CD4-positive, CD25-positive, alpha-beta regulatory T cell (primary cell): Measurements from ENCODE around the gene UBASH3A. TPM values are rescaled to one million over a fixed set of nuclear protein-coding genes. Genes with fewer than 3 reads are reported as not detected.
A peak's percentile ranks its signal among the peaks of the same experiment; 100 is the strongest.

Experiments used
- ATAC-seq, 2 donors: fragments of 150-1000 bp; cut with Tn5 transposase; one replicate each; pipeline ENCODE4 v1.10.0; 2021; ENCODE audit warnings: low read depth in 2 of 2, moderate number of reproducible peaks in 2 of 2, moderate library complexity in 1 of 2
- DNase-seq, 3 donors: peaks; one replicate each; pipeline versions ENCODE4 v3.0.0 to v3.0.0-alpha.2; 2012 to 2022; ENCODE audit warnings: mixed read lengths in 1 of 3
- H3K27ac ChIP-seq: one replicate; pipeline ENCODE4 v1.7.0; 2013; ENCODE audit warnings: mild to moderate bottlenecking, low read length; ENCODE audit not compliant: insufficient read depth, poor library complexity, severe bottlenecking
- H3K27me3 ChIP-seq: one replicate; pipeline ENCODE4 v1.7.0; 2013; ENCODE audit warnings: low read length; ENCODE audit not compliant: control insufficient read depth, insufficient read depth
- H3K36me3 ChIP-seq: one replicate; pipeline ENCODE4 v1.7.0; 2013; ENCODE audit warnings: mild to moderate bottlenecking, low read length, moderate library complexity; ENCODE audit not compliant: control insufficient read depth, insufficient read depth
- H3K4me1 ChIP-seq: 2 replicates; pipeline ENCODE4 v1.7.0; 2013; ENCODE audit warnings: mild to moderate bottlenecking, low read length; ENCODE audit not compliant: insufficient read depth, control insufficient read depth, poor library complexity, severe bottlenecking
- H3K4me3 ChIP-seq: one replicate; pipeline ENCODE4 v1.7.0; 2013; ENCODE audit warnings: low read depth, mild to moderate bottlenecking, low read length, moderate library complexity
- H3K9me3 ChIP-seq, 2 experiments: 1 replicate in 1 of 2; 2 replicates in 1 of 2; pipeline ENCODE4 v1.7.0; 2013; ENCODE audit warnings: low read length in 2 of 2, mild to moderate bottlenecking in 1 of 2, moderate library complexity in 1 of 2; ENCODE audit not compliant: control insufficient read depth in 2 of 2
- H3K27ac Mint-ChIP-seq, 3 donors: one replicate each; pipeline ENCODE4 v1.8.0; 2020 to 2022; ENCODE audit warnings: mild to moderate bottlenecking in 3 of 3, mixed read lengths in 3 of 3, moderate library complexity in 2 of 3
- H3K27me3 Mint-ChIP-seq: one replicate; pipeline ENCODE4 v1.8.0; 2022; ENCODE audit warnings: mild to moderate bottlenecking, mixed read lengths
- H3K36me3 Mint-ChIP-seq: one replicate; pipeline ENCODE4 v1.8.0; 2020; ENCODE audit warnings: mixed read lengths
- H3K4me1 Mint-ChIP-seq, 4 donors: one replicate each; pipeline ENCODE4 v1.8.0; 2020 to 2022; ENCODE audit warnings: mixed read lengths in 4 of 4, mild to moderate bottlenecking in 1 of 4
- H3K4me3 Mint-ChIP-seq, 4 donors: one replicate each; pipeline ENCODE4 v1.8.0; 2020 to 2022; ENCODE audit warnings: mild to moderate bottlenecking in 4 of 4, mixed read lengths in 4 of 4, moderate library complexity in 3 of 4
- H3K9me3 Mint-ChIP-seq, 7 donors: one replicate each; pipeline ENCODE4 v1.8.0; 2020 to 2022; ENCODE audit warnings: mixed read lengths in 7 of 7, mild to moderate bottlenecking in 3 of 7, moderate library complexity in 2 of 7
- polyA plus RNA-seq, 4 donors: library from polyadenylated mRNA; unstranded; fragments of 300-500 nt; fragmentation: Illumina TruSeq; gene quantifications; one replicate each; pipeline ENCODE4 v1.2.3, GENCODE V29; 2021
- total RNA-seq: library from RNA; stranded (reverse); gene quantifications from one replicate; pipeline ENCODE4 v1.2.3, GENCODE V29; 2022

UBASH3A gene
- total and polyA plus RNA-seq, 5 donors from 2014 or later: 36.2 to 56.0 (median 47.9) TPM

- Histone ChIP-seq H3K27ac (no peak overlapping the region), H3K4me3 (no peak overlapping the region), H3K9me3 (no peaks in the 10 kb centered on the region), H3K4me1 (peaks cover 22% of the 10 kb centered on the region), H3K27me3 (no peaks in the 10 kb centered on the region), H3K36me3 (no peaks in the 10 kb centered on the region)
- DNase-seq (no peak), ATAC-seq (no peak)
- peaks cover 0 to 44% (median 34%) of the 10 kb centered on the region in 4 donors for H3K4me1 Mint-ChIP-seq
- H3K36me3 Mint-ChIP-seq: peaks cover 3% of the 10 kb centered on the region
- no peak overlapping the region for H3K27ac Mint-ChIP-seq
- peaks cover 0 to 1% (median 0%) of the 10 kb centered on the region in 7 donors for H3K9me3 Mint-ChIP-seq
- no peaks in the 10 kb centered on the region for H3K27me3 Mint-ChIP-seq
- H3K4me3 Mint-ChIP-seq: no peak overlapping the region
Measured at GRCh38 chr21:42453986-42454570, 50.4 kb downstream of the UBASH3A start.

DNA sequence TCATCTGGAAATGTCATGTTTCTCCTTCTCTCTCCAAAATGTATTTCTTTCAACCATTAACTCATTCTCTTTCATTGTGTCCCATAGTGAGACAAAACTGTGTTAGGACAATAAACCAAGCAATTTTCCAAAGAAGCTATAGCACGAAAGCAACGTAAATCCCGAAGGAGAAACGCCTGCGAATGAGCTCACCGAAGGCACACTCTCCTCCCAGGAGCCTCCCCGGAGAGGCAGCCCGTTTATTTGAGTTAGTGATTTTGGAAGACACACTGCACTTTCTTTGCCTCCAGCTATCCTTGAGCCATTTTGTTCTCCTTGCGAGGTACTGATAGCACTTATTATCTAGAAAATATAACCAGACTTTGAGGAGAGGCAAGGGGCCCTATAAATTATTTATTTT, 51.1 kb downstream of the UBASH3A start:
- no peaks in the 10 kb centered on the region for H3K9me3 ChIP-seq
- DNase-seq: no peak
- Mint-ChIP-seq H3K36me3 (peaks cover 3% of the 10 kb centered on the region), H3K9me3 (peaks cover 0 to 1% (median 0%) of the 10 kb centered on the region in 7 donors), H3K4me1 (peaks cover 0 to 39% (median 28%) of the 10 kb centered on the region in 4 donors), H3K4me3 (no peak overlapping the region), H3K27ac (peak overlapping the region in 1 of 3 donors; percentile 79), H3K27me3 (no peaks in the 10 kb centered on the region)
- peaks cover 22% of the 10 kb centered on the region for H3K4me1 ChIP-seq
- no peaks in the 10 kb centered on the region for H3K27me3 ChIP-seq
- ATAC-seq: no peak
- no peak overlapping the region for H3K27ac ChIP-seq
- no peak overlapping the region for H3K4me3 ChIP-seq
- H3K36me3 ChIP-seq: no peaks in the 10 kb centered on the region

- no peak overlapping the region for H3K4me3 ChIP-seq
- no peaks in the 10 kb centered on the region for H3K36me3 Mint-ChIP-seq
- peaks cover 0 to 39% (median 26%) of the 10 kb centered on the region in 4 donors for H3K4me1 Mint-ChIP-seq
- peak overlapping the region in 2 of 3 donors; percentile 12 to 73 for H3K27ac Mint-ChIP-seq
- H3K4me3 Mint-ChIP-seq: no peak overlapping the region
- H3K4me1 ChIP-seq: peaks cover 19% of the 10 kb centered on the region
- H3K27me3 ChIP-seq: no peaks in the 10 kb centered on the region
- no peak overlapping the region for H3K27ac ChIP-seq
- H3K9me3 ChIP-seq: no peaks in the 10 kb centered on the region
- no peaks in the 10 kb centered on the region for H3K27me3 Mint-ChIP-seq
- no peaks in the 10 kb centered on the region for H3K36me3 ChIP-seq
- DNase-seq (no peak), ATAC-seq (no peak)
- H3K9me3 Mint-ChIP-seq: peaks cover 0 to 1% (median 0%) of the 10 kb centered on the region in 7 donors
Measured at GRCh38 chr21:42455196-42455595, 51.5 kb downstream of the UBASH3A start.

GRCh38 chr21:42455754-42456440, 52.2 kb downstream of the UBASH3A start:
- H3K4me1 ChIP-seq: peaks cover 19% of the 10 kb centered on the region
- no peaks in the 10 kb centered on the region for H3K27me3 ChIP-seq
- H3K4me3 ChIP-seq: no peak overlapping the region
- Mint-ChIP-seq H3K27ac (peak overlapping the region in 2 of 3 donors; percentile 57 to 91), H3K9me3 (peaks cover 0 to 1% (median 0%) of the 10 kb centered on the region in 7 donors), H3K36me3 (no peaks in the 10 kb centered on the region), H3K27me3 (no peaks in the 10 kb centered on the region), H3K4me3 (no peak overlapping the region), H3K4me1 (peaks cover 0 to 39% (median 27%) of the 10 kb centered on the region in 4 donors)
- ATAC-seq (no peak), DNase-seq (no peak)
- H3K36me3 ChIP-seq: no peaks in the 10 kb centered on the region
- no peaks in the 10 kb centered on the region for H3K9me3 ChIP-seq
- no peak overlapping the region for H3K27ac ChIP-seq

DNA sequence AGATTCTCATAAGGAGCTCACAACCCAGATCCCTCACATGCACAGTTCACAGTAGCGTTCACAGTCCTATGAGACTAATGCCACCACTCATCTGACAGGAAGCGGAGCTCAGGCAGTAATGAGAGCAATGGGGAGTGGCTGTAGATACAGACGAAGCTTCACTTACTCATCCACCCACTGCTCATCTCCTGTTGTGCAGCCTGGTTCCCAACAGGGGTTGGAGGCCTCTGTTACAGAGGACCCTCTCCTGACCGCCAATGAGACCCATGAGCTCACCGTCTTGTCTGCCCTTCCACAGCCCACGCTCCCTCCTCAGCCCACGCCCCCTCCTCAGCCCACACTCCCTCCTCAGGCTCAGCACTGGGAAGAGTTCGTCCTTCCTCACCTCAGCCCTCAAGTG, 52.8 kb downstream of the UBASH3A start:
- peak in 2 of 3 donors; percentile 44 to 84 for DNase-seq
- H3K4me1 Mint-ChIP-seq: peaks cover 0 to 41% (median 30%) of the 10 kb centered on the region in 4 donors

DNA sequence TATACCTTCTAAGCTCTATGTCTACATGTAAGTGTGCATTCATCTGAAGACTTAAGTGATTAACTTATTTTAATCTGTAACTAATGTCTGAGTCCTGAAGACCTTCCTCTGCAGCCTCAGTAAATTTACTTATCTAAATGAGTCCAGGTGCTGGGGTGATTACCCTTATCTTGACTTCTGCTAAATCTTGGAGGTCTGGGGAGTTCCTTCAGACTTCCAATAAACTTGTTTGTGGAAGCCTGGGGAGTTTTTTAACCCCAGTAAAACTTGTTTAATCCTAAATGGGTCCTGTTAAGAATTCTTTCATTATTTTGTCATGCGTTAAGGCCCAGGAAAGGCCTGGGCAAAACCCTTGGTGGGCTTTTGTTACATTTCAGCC, 55.4 kb downstream of the UBASH3A start:
- no peak for DNase-seq
- Mint-ChIP-seq H3K27ac (no peak overlapping the region), H3K9me3 (peaks cover 0 to 1% (median 0%) of the 10 kb centered on the region in 7 donors), H3K36me3 (no peaks in the 10 kb centered on the region), H3K27me3 (no peaks in the 10 kb centered on the region), H3K4me3 (no peak overlapping the region), H3K4me1 (peaks cover 9 to 62% (median 52%) of the 10 kb centered on the region in 4 donors)
- no peak for ATAC-seq
- Histone ChIP-seq H3K27ac (no peak overlapping the region), H3K4me3 (no peak overlapping the region), H3K9me3 (no peaks in the 10 kb centered on the region), H3K36me3 (no peaks in the 10 kb centered on the region), H3K27me3 (no peaks in the 10 kb centered on the region), H3K4me1 (peaks cover 46% of the 10 kb centered on the region)

More for the DNA sequence above, 52.8 kb downstream of the UBASH3A start:
- ATAC-seq: peak; percentile 90 to 97
- peak overlapping the region; percentile 57 to 91 (median 66) for H3K27ac Mint-ChIP-seq
- Histone ChIP-seq H3K27me3 (no peaks in the 10 kb centered on the region), H3K4me3 (no peak overlapping the region), H3K9me3 (no peaks in the 10 kb centered on the region), H3K36me3 (no peaks in the 10 kb centered on the region), H3K27ac (no peak overlapping the region), H3K4me1 (peaks cover 24% of the 10 kb centered on the region)
- no peaks in the 10 kb centered on the region for H3K36me3 Mint-ChIP-seq
- H3K27me3 Mint-ChIP-seq: no peaks in the 10 kb centered on the region
- peak overlapping the region in 1 of 4 donors; percentile 64 for H3K4me3 Mint-ChIP-seq
- peaks cover 0 to 1% (median 0%) of the 10 kb centered on the region in 7 donors for H3K9me3 Mint-ChIP-seq

GRCh38 chr21:42459546-42460215, 56.0 kb downstream of the UBASH3A start:
- no peaks in the 10 kb centered on the region for H3K9me3 ChIP-seq
- H3K36me3 Mint-ChIP-seq: no peaks in the 10 kb centered on the region
- no peak overlapping the region for H3K4me3 ChIP-seq
- ATAC-seq (no peak), DNase-seq (no peak)
- H3K27me3 Mint-ChIP-seq: no peaks in the 10 kb centered on the region
- peaks cover 52% of the 10 kb centered on the region for H3K4me1 ChIP-seq
- peak overlapping the region in 2 of 3 donors; percentile 92 to 96 for H3K27ac Mint-ChIP-seq
- peaks cover 9 to 68% (median 55%) of the 10 kb centered on the region in 4 donors for H3K4me1 Mint-ChIP-seq
- peak overlapping the region in 1 of 4 donors; percentile 26 for H3K4me3 Mint-ChIP-seq
- peak overlapping the region; percentile 75 for H3K27ac ChIP-seq
- no peaks in the 10 kb centered on the region for H3K27me3 ChIP-seq
- no peaks in the 10 kb centered on the region for H3K36me3 ChIP-seq
- peaks cover 0 to 1% (median 0%) of the 10 kb centered on the region in 7 donors for H3K9me3 Mint-ChIP-seq
